Frontal cortex (tissue), 4 donors: ENCODE results near the gene GJB1. TPM values are rescaled to one million over a fixed set of nuclear protein-coding genes. Genes with fewer than 3 reads are reported as not detected.
A peak's percentile ranks its signal among the peaks of the same experiment; 100 is the strongest.
"Not testable (repeated sequence)": the region's sequence is repeated elsewhere in the genome, so short reads cannot be mapped to it uniquely, and the experiment has no call there.

Experiments used
- DNase-seq, 2 donors: peaks; one replicate each; pipeline ENCODE4 v3.0.0; 2012; ENCODE audit warnings: low spot score in 2 of 2
- FAIRE-seq: peaks from 2 replicates; lab custom pipeline; 2012; peaks lifted over from hg19 to GRCh38; lab: Jason Lieb, UNC
- total RNA-seq: library from RNA; depleted of rRNA; stranded (reverse); fragments of >200 nt; gene quantifications from one replicate; pipeline ENCODE4 v1.2.3, GENCODE V29; 2014
- donor health status: control.
- donor health status: control.
- donor health status: control.

GJB1 gene
- not detected for total RNA-seq

DNA sequence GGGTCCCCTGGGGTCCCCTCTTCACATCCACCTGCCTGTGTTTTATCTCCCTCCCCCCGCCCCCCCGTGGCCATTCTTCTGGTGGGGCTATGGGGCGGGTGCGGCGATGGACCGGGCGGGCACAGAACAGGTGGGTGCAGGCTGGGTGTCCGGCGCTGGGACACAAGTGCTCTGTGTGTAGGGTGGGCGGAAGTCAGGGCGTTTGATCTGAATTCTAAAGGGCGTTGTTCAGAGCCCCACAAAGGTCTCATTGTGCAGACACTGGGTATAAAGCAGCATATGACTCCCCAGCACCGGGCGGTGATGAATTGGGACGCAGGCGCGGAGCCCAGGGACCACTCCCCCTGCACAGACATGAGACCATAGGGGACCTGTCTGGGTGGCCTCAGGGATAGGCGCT, at the start of gene GJB1:
Gene GJB1, plus strand, starts transcription at position 296 of the 400 bp plus-strand sequence. CDS start 484 bp downstream, outside the sequence.
- DNase-seq (peak; percentile 30 to 36), FAIRE-seq (no peak)

DNA sequence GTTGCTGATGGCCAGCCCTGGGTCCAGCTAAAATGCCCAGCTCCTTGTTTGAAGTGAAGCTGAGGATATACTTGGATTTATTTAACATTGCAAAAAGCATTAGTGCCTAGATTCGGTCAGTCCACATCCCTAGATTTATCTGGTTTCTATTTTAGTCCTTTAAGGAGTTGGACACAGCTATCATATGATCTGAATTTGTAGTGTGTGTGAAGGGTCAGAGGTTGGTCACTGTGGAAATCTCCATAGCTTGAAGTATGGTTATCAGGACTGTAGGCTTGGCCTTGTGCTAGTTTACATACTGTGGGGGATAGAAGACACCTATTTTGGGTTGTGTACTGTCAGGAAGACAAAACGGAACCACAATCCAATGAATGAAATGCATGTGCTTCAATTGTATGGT, 49.6 kb upstream of the GJB1 start:
- no peak for FAIRE-seq
- DNase-seq: no peak

DNA sequence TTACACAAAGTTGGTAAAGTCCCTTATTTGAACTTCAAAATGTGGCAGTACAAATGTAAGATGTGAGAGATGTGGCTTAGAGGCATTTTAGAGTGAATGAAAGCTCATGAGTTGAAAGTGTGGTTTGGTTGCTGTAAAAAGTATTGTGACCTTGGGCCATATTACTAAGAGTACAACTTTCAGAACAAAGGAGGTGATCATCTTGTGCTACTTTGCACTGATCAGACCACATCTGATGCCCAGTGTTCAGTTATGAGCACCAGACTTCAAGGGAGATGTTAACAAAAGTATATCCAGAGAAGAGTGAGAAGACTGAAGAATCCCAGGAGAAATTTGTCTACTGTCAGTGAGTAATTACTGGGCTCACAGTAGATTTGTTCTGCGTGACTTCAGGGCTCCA, 48.2 kb upstream of the GJB1 start:
- FAIRE-seq: no peak
- no peak for DNase-seq

DNA sequence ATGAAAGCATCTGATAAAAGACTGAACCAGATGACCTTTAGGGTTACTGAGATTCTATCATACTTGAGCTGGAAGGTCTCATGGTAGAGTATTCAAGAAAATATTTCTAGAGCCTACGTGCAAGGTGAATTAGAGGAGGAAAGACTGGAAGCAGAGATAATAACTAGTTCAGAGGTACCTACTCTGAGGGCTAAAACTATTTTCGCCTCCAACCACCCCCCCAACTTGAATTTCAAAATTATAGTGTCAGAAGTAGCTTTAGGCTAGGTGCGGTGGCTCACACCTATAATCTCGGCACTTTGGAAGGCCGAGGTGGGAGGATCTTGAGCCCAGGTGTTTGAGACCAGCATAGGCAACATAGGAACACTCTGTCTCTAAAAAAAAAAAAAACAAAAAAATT, 47.5 kb upstream of the GJB1 start:
- DNase-seq (no peak), FAIRE-seq (no peak)

DNA sequence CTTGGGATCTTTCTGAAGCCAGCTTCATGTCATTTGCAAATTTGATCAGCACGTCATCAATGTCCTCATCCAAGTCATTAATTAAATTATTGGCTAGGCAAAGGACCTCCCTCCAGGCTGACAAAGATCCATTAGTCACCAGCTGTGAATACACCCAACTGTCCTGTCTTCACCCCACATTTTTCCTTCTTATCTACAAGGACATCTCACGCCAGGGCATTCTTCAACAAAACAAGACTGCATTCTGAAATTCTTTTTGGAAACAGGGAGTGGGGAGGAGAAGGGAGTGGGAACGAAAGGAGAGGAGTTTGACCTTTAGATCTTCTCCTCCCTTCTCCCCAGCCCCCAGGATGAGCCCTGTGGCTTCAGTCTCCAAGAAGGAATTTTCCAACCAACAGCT, 45.7 kb upstream of the GJB1 start:
- FAIRE-seq: no peak
- DNase-seq: no peak

DNA sequence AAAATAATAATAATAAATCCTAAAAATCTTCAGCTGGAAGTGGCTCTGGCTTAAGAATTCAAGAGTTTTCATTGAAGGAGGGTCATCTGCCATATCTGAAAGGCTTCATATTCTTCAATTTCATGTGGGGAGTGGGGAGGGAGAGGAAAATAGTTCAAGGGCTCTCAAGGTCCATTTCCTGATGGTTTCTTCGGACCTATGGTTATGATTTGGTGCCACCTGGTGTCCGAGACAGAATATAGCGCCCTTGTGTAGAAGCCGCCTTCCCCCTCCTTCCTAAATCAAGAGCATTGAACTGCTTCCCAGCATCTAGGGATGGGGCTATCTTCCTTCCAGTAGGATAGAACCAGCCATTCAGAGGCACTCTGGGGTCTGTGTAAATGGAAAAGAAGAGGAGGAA, 44.1 kb upstream of the GJB1 start:
- no peak for FAIRE-seq

DNA sequence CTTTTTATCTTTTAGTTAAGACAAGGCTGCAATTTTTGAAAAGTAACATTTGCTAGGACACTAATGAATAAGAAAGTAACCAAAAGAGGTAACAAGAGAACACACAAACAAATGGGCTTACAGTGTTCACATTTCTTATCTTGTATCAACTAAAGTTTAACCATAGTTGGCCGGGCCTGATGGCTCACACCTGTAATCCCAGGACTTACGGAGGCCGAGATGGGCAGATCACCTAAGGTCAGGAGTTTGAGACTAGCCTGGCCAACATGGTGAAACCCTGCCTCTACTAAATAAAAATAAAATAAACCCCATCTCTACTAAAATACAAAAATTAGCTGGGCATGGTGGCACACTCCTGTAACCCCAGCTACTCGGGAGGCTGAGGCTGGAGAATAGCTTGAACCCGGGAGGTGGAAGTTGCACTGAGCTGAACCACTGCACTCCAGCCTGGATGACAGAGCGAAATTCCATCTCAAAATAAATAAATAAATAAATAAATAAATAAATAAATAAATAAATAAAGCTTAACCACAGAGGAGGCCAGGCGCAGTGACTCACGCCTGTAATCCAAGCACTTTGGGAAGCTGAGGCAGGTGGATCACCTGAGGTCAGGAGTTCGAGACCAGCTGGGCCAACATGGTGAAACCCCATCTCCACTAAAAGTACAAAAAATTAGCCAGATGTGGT, 42.3 kb upstream of the GJB1 start:
- DNase-seq, FAIRE-seq: not testable (repeated sequence)

More for the DNA sequence above, 44.1 kb upstream of the GJB1 start:
- DNase-seq: peak in 1 of 2 donors; percentile 25

DNA sequence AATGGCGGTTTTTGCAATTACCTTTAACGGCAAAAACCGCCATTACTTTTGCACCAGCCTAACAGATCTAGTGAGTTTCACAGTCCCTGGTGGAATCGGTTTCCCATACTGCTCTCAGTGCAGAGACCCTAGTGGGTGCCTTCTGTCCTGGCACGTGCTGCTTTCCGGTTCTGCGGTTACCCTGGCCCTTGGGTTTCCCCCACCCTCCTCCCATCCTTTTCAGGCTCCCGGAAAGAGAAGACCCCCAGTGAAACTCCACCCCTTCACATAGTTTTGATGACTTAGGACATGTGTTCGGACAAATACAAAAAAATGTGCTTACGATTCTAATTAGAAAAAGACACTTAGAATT, 41.5 kb upstream of the GJB1 start:
- DNase-seq (no peak), FAIRE-seq (no peak)

DNA sequence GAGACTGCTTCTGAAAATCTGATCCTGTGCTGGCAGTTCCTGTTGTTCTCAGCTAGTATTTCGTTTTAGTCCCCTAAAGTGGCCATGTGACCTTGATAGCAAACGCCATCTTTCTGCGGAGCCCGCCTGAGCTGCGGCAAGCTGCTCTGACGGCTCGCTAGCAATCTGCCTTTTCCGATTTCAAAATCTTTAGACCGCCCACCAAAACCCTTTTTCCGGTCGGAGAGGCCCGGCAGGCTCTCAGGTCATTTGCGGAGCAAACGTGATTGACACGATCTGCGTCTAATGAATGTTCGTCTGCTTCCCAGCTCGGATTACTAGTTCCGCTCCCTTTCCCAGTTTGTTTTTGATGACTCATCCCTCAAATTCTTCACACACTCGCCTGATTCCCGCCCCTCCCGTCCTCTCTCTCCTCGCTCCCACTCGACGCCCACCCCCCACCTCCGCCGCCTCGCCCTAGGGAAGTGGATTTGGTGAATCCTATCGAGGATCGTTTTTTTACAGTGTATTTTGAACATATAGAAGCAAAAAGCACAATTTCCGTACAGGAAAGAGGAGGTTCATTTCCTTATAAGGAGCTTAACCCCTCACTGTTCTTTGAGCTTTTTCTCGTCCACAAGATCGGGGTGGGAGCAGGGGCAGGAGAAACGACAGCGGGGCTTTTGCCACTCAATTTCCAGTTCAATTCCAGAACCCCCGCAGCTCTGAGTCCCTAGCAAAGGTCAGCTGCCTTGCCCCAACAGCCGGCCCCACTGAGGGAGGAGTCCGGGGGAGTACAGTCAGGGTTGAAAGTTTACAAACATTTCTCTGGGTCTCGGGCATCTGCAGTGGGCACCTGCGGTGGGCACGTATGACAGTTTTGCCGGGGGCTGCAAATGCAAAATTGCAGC, 40.9 kb upstream of the GJB1 start:
- DNase-seq (peak; percentile 53 to 76), FAIRE-seq (peak; percentile 42)

DNA sequence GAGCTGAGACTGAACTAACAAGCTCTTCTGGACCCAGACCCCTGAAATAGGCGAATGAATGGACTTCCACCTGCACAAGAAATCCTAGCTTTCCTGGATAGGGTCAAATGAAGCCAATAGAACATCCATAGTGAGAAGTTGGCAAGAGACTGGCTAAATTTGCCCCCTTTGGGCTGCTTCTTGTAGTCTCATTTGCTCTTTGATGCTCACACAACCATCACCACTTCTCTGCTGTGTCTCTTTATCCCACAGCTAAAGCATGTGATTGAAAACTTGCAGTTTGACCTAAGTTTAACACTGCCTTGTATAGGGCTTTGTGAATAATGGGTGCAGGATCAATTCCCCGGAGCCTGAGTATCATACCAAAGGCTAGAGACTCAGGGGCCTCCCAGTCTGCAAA, 40.2 kb upstream of the GJB1 start:
- no peak for DNase-seq
- no peak for FAIRE-seq

DNA sequence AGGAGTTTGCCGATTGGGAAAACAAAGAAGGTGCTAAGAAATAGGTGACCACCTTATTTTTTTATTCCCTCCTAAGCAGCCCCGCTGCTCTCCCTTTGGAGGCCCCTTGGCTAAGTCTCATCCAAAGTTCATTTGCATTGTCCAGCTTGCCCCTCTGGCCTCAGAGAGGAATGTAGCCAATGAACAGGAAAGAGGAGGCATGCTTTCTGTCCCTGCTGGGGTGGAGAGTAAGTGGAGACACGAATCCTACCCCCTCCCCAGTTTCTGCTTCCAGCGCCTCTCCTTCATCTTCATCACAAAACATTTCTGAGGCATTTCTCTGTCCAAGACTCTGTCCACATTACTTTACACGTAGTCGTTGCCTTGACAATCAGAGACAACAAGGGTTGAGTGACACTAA, 39.7 kb upstream of the GJB1 start:
- FAIRE-seq (no peak), DNase-seq (no peak)

DNA sequence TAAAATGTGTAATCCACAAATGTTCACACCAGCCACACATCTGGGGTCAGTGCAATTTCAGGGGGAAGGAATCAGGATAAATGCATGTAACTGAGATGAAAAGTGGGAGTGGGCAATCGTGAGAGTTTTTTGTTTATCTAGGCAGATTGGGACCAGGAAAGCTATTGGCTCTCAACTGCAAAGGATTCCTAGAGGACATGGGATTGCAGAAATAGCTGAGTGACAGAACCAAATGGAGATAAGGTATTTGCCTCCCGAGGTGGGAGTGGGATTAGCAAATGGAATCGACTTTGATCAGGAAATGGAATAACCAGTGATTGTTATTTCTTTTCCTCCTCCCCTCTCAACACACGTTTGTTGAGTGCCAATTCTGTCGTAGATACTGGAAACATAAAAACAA, 38.9 kb upstream of the GJB1 start:
- FAIRE-seq (no peak), DNase-seq (no peak)

DNA sequence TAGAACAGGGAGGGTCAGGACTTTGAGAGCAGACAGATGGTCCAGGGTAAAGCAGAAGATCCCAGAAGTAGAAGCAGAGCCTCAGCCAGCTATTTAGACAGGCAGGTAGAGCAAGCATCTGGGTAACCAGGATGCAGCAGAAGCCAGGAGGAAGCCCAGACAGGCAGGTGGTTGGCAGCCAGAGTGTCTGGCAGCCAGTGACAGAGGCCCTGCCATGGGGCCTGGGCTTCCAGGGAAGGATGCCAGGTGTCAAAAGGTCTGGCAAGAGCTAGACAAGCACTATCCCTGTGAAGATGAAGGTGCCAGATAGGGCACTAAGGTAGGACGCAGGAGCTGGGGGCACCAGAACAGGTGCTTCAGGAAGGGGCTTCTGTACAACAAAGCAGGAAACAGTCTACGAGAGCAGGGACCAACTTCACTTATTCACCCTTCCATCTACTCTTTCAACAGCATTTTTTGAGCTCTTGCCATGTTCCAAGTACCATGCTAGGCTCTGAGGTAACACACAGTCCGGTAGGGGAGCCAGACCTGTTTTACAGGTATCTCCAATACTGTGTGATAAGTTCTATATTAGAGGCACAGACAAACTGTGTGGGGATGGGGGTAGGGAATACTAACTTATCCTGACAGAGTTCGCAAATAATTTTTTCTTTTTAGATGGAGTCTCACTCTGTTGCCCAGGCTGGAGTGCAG, 38.1 kb upstream of the GJB1 start:
- FAIRE-seq: no peak
- no peak for DNase-seq

DNA sequence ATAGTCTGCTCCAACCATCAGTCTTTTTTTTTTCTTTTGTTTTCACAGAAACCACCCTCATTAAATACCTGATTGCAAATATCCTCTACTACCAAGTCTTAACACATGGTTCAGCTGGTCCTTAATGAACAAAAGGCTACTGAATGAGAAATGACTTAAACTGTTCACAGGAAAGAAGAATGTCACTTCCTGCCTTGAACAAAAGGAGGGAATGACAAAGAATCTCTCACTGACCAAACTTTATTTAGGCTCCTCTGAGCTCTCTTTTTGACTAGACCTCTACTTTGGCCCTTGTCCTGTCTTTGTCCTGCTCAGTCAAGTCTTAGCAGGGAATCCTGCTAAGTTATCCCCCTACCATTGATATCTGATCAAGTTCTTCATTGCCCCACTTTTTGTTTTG, 31.8 kb upstream of the GJB1 start:
- FAIRE-seq (no peak), DNase-seq (no peak)

DNA sequence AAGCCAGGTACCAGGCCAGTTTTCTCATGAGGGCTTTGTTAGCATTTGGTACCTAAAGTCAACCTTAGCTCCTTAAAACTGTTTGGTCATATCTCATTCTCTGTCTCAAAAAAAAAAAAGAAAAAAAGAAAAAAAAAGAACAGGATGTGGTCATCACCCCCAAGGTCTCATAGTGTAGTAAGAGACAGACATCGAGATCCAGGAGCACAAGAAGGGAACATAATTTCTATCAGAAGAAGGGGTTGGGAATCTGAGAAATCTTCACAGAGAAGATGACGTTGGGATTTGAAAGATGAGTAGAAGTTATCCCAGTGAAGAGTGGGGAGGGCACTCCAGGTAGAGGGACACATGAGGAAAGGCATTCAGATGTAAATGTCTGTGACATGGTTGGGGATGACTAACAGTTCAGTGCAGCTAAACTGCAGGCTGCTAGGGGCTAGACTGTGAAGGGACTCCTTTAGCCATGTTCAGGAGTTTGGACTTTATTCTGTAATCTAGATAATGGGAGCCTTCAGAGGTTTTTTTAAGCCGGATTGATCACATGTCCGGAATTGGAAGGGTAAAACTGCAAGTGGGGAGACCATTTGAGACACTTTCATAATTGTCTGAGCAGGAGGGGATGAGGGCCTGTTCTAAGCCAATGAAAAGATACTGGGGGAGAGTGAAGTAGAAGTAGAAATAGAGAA, 26.9 kb upstream of the GJB1 start:
- FAIRE-seq: no peak
- no peak for DNase-seq

DNA sequence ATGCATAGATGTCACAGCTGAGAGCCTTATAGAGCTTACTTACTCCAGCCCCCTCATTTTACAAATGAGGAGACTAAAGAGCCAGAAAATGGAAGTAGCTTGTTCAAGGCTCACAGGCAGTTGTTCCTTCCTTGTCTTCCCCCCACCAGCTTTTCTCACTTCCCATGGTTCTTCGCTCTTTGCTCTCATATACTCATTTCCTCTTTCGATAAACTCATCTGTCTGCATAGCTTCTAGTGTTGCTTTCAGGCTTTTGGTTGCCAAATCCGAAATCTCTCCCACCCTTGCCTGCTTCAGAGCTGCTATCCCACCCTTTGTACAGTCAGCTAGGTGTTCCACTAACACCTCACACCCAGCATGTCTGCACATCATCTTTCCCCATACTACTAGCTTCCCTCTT, 25.0 kb upstream of the GJB1 start:
- no peak for FAIRE-seq
- no peak for DNase-seq

DNA sequence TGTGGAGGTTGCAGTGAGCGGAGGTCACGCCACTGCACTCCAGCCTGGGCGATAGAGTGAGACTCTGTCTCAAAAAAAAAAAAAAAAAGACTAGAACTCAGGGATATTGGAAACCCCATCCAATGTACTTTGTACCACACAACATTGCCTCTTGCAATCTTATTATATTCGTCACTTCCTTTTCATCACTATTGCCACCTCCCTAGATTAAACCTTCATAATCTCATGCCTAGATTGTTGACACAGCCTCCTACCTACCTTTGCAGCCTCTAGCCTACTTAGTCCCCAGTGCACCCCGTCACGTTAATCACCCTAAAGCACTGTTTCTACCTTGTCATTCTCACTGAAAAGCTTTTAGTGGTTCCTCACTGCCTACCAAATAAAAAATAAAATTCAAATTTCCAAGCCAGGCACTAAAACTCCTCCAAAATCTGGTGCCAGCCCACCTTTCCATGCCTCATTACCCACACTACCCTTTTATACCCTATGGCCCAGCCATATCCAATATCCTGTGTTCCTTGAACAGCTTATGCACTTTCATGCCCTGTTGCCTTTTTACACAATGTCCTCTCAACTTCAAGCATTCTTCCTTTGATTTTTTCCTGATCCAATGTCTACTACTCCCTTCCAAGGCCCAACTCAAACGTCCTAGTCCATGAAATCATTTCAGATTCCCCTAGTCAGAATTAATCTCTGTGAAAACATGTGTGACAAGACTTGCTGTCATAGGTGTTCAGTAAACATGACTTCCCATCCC, 23.6 kb upstream of the GJB1 start:
- DNase-seq: no peak
- no peak for FAIRE-seq

DNA sequence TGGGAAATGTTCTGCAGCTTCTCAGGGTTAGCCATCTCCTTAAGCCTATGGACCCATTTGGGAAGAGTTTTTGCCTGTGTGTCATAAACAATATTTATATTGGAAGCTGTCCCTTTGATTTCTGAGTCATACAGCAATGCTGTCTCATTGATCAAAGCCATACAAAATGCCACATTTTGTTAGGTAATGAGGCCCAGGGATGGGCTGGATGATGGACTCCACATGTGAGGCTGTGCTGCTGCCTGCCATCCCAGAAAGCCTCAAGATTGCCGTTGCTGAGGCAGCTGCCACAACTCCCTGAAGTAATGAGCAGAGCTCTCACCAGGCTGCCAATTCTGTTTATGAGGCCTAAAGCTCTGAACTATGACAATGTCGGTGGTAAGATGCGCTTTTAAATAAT, 12.2 kb upstream of the GJB1 start:
- DNase-seq: no peak
- no peak for FAIRE-seq

DNA sequence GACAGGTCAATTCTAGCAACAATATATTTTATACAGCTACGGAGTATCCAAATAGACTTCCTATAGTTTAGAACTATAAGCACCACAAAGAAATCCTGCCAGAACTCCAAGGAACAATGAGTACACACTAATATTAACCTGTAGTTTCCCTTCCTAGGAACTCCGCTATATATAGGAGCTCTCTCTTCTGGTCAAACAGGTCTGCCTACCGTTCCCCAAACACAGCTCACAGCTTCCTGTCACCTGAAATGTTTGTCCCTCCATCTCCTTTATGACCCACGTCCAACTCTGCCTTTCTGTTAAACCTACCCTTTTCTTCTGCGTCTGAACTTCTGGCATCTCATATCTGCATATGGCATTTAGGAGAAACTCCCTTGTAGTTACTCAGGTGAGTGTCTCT, 10.5 kb upstream of the GJB1 start:
- no peak for FAIRE-seq
- DNase-seq: no peak

DNA sequence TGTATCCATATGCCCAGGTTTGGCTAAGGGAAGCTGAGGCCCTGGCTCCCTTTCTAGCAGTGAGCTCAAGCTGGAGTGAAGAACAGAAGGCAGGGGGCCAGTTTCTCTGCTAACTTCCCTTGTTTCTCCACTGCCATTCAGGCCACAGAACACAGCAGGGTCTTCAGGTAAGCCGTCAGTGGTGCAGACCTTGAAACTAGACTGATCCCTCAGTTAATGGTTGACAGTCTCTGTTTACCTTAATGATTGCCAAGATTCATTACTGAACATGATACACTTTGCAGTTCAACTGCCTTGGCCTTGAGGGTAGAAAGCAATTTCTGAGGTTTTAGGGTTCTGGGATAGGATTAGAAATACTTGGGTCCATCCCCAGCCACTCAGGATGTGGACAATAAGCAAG, 8.9 kb upstream of the GJB1 start:
- no peak for FAIRE-seq
- DNase-seq: no peak
